Uterus (tissue), 4 donors: ENCODE data around the gene KNSTRN. TPM values are rescaled to one million over a fixed set of nuclear protein-coding genes. Genes with fewer than 3 reads are reported as not detected.
A peak's percentile ranks its signal among the peaks of the same experiment; 100 is the strongest.

Experiments used
- DNase-seq, 2 donors: peaks; one replicate each; pipeline ENCODE4 v3.0.0-alpha.2; 2019 to 2020
- H3K27ac ChIP-seq, 2 donors: fragments of 200-600 bp; sonication (generic); 1 replicate in 1 of 2; 2 replicates in 1 of 2; pipeline ENCODE4 v1.5.1; 2016 to 2018
- H3K27me3 ChIP-seq, 2 donors: fragments of 200-600 bp; sonication (generic); one replicate each; pipeline ENCODE4 v1.5.1; 2018 to 2019; ENCODE audit warnings: control low read depth in 1 of 2
- H3K36me3 ChIP-seq, 2 donors: fragments of 200-600 bp; sonication (generic); one replicate each; pipeline ENCODE4 v1.5.1; 2019; ENCODE audit warnings: control low read depth in 1 of 2
- H3K4me1 ChIP-seq, 2 donors: fragments of 200-600 bp; sonication (generic); one replicate each; pipeline ENCODE4 v1.5.1; 2018 to 2019; ENCODE audit warnings: control low read depth in 1 of 2
- H3K4me3 ChIP-seq, 2 donors: fragments of 200-600 bp; sonication (generic); 1 replicate in 1 of 2; 2 replicates in 1 of 2; pipeline ENCODE4 v1.5.1; 2018 to 2019; ENCODE audit warnings: mild to moderate bottlenecking in 1 of 2
- H3K9me3 ChIP-seq, 2 donors: fragments of 200-600 bp; sonication (generic); one replicate each; pipeline ENCODE4 v1.5.1; 2019; ENCODE audit warnings: control low read depth in 1 of 2
- POLR2A ChIP-seq, 2 donors: fragments of 450-650 bp; IDR thresholded peaks; one replicate each; pipeline ENCODE4 v1.6.1; 2016; ENCODE audit warnings: antibody characterized with exemption in 2 of 2, mild to moderate bottlenecking in 1 of 2, moderate library complexity in 1 of 2
- intact Hi-C: fragments of 100-400 bp; cut with DNase I; formaldehyde crosslinking; loops from one replicate; pipeline ENCODE4 v1.15.1; 2023; ENCODE audit warnings: low total_unique reads
- total RNA-seq, 4 donors: library from RNA; depleted of rRNA in 3 of 4; stranded (reverse); fragments of >200 nt in 3 of 4; gene quantifications; one replicate each; pipeline versions ENCODE4 v1.1.0 to v1.2.4, GENCODE V29; 2014 to 2023
- TF ChIP-seq, protein P1 (sequence below), 4 experiments: fragments of 200-600 bp in 2 of 4; fragments of 450-650 bp in 2 of 4; sonication (generic) in 2 of 4; IDR thresholded peaks; one replicate each; pipeline ENCODE4 v1.5.1; 2016 to 2019; ENCODE audit warnings: antibody characterized with exemption in 4 of 4, mild to moderate bottlenecking in 2 of 4, moderate library complexity in 1 of 4
- donor health status: DM: yes; HTN: yes; CAD: no.

Gene KNSTRN
- total RNA-seq, 4 donors from 2014 or later: 2.1 to 23.5 (median 9.7) TPM

DNA sequence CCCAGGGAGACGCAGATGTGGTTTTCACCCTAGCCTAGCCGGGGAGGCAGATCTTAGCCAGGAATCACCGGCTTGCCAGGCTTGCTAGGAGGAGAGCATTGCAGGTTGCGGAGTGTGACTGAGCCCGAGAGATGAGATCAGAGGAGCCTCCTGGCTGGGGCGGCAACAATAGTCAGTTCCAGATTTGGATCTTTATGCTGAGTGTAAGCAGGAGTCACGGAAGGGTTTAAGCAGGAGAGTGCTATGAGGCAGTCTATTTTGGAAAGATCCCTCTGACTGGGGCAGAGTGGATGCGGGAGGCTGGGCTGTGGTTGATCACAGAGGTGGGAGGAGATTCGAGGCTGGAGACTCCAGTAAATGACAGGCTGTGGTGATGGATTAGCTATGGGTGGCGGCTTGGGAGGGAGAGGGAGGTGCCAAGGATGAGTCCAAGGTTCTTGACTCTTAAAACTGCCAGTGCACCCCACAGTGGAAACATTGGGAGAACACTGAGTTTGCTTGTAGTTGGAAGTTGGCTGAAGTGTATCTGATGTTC, 47.8 kb downstream of the KNSTRN start:
- Histone ChIP-seq H3K4me1 (no peaks in the 10 kb centered on the region), H3K27ac (no peak overlapping the region), H3K4me3 (no peak overlapping the region), H3K27me3 (no peaks in the 10 kb centered on the region), H3K36me3 (no peaks in the 10 kb centered on the region), H3K9me3 (no peaks in the 10 kb centered on the region)
- intact Hi-C loops: no loop called here
- no peak for DNase-seq
- TF ChIP-seq POLR2A (IDR thresholded peaks at IDR 0.05): no peak
- TF ChIP-seq, protein P1, sequence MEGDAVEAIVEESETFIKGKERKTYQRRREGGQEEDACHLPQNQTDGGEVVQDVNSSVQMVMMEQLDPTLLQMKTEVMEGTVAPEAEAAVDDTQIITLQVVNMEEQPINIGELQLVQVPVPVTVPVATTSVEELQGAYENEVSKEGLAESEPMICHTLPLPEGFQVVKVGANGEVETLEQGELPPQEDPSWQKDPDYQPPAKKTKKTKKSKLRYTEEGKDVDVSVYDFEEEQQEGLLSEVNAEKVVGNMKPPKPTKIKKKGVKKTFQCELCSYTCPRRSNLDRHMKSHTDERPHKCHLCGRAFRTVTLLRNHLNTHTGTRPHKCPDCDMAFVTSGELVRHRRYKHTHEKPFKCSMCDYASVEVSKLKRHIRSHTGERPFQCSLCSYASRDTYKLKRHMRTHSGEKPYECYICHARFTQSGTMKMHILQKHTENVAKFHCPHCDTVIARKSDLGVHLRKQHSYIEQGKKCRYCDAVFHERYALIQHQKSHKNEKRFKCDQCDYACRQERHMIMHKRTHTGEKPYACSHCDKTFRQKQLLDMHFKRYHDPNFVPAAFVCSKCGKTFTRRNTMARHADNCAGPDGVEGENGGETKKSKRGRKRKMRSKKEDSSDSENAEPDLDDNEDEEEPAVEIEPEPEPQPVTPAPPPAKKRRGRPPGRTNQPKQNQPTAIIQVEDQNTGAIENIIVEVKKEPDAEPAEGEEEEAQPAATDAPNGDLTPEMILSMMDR (IDR thresholded peaks at IDR 0.05): no peak

DNA sequence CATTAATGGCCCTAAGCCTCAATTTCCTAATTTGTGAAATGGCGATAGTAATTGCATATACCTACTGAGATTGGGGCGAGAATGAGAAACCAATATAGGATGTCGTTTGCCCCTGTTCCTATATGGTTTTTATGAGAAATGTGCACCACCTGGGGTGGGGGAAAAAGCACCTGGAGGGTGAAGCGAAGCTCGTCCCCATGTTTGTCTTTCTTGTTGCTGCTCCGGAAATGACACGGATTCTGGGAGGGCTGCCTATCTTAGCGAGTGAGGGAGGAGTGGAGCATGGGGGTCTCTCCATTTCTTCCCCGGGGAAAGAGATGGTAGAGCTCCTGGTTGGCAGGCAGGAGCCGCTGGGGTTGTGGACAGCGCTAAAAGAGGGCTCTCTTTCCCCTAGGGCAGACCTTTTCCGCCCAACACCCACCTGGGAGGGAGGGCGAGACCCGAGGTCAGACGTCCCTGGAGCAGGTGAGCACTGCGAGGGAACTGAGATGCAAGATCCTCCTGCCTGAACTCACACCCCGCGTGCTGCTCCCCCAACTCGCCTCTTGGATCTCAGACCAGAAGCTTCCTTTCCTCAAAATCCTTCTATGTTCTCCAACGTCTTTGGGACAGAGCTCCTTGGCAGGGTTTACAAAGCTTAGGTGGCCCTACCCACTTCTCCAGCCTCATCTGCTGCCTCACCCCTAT, 52.6 kb downstream of the KNSTRN start:
- Histone ChIP-seq H3K27me3 (no peaks in the 10 kb centered on the region), H3K4me1 (peaks cover 0 to 11% of the 10 kb centered on the region in 2 donors), H3K9me3 (no peaks in the 10 kb centered on the region), H3K36me3 (no peaks in the 10 kb centered on the region), H3K4me3 (no peak overlapping the region), H3K27ac (no peak overlapping the region)
- TF ChIP-seq POLR2A (IDR thresholded peaks at IDR 0.05): no peak
- TF ChIP-seq, protein P1 (IDR thresholded peaks at IDR 0.05): no peak
- DNase-seq: no peak
- intact Hi-C loops: no loop called here

GRCh38 chr15:40435710-40436089, 53.2 kb downstream of the KNSTRN start:
- no peaks in the 10 kb centered on the region for H3K9me3 ChIP-seq
- no peaks in the 10 kb centered on the region for H3K36me3 ChIP-seq
- peak overlapping the region in 1 of 2 donors; percentile 12 for H3K27ac ChIP-seq
- TF ChIP-seq POLR2A (IDR thresholded peaks at IDR 0.05): no peak
- TF ChIP-seq, protein P1 (IDR thresholded peaks at IDR 0.05): no peak
- peak in 1 of 2 donors; percentile 25 for DNase-seq
- H3K4me3 ChIP-seq: peak overlapping the region in 1 of 2 donors; percentile 37
- peaks cover 0 to 11% of the 10 kb centered on the region in 2 donors for H3K4me1 ChIP-seq
- no peaks in the 10 kb centered on the region for H3K27me3 ChIP-seq
- intact Hi-C loops: no loop called here

DNA sequence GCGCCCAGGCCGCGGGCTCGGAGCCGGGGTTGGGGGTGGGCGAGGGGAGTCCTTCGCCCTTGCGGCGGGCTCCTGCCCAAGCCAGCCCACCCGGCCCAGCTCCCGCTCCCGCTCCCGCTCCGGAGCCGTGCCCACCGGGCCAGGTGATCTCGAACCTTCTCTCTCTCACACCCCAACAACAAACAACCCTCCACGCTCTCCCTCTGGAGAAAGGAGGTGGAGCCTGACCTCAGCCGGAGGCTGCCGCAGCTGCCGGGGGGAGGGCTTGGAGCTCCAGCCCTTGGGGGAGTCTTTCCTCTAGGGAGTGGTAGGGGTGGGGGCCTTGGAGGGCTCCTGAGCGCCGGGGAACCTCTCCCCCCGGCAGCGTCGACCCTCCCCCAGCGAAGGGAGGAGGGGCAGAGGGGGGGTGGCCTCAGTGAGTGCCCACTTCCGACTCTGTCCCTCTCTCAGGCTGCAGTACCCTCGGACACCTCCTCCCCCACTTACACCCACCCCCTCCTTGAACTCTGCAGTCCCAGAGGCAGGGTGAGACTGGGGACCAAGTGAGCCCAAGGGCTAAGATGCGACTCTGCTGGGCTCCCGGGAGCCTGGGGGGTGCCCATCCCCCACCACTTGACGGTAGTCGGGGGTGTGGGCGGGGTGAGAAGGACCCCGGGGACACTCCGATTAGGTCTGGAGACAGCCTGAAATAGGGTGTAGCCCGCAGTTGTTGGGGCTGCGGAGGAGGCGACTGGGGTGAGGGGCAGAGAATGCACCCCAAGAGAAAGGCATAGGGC, 53.8 kb downstream of the KNSTRN start:
- peak overlapping the region in 1 of 2 donors; percentile 12 for H3K27ac ChIP-seq
- peak overlapping the region; percentile 30 to 37 for H3K4me3 ChIP-seq
- intact Hi-C loops: no loop called here
- TF ChIP-seq, protein P1 (IDR thresholded peaks at IDR 0.05): no peak
- DNase-seq: peak; percentile 35 to 36
- no peaks in the 10 kb centered on the region for H3K9me3 ChIP-seq
- H3K36me3 ChIP-seq: no peaks in the 10 kb centered on the region
- peaks cover 0 to 11% of the 10 kb centered on the region in 2 donors for H3K4me1 ChIP-seq
- H3K27me3 ChIP-seq: no peaks in the 10 kb centered on the region
